Measurements from ENCODE around the gene DOC2A.

DOC2A gene

GRCh38 chr16:29987371-29988085, 23.3 kb downstream of the DOC2A start:
- DNase-seq: no peak

GRCh38 chr16:29986931-29987330, 23.9 kb downstream of the DOC2A start:
- no peak for DNase-seq

- DNase-seq: no peak
These were observed 24.6 kb downstream of the DOC2A start for GRCh38 chr16:29986231-29986630.

GRCh38 chr16:29985271-29985811, 25.5 kb downstream of the DOC2A start:
- DNase-seq: no peak

- no peak for DNase-seq
These were observed 26.1 kb downstream of the DOC2A start for GRCh38 chr16:29984764-29985147.

- no peak for DNase-seq
These were observed 26.6 kb downstream of the DOC2A start for GRCh38 chr16:29984137-29984763.

- DNase-seq: no peak
These were observed 27.2 kb downstream of the DOC2A start for GRCh38 chr16:29983420-29984136.

GRCh38 chr16:29982560-29983419, 28.0 kb downstream of the DOC2A start:
- DNase-seq: no peak

- DNase-seq: no peak
These were observed 32.1 kb downstream of the DOC2A start for GRCh38 chr16:29978564-29979270.

GRCh38 chr16:29978081-29978480, 32.7 kb downstream of the DOC2A start:
- DNase-seq: no peak

- no peak for DNase-seq
These were observed 33.6 kb downstream of the DOC2A start for GRCh38 chr16:29977063-29977825.

GRCh38 chr16:29975811-29976511, 34.9 kb downstream of the DOC2A start:
- no peak for DNase-seq

GRCh38 chr16:29975134-29975538, 35.7 kb downstream of the DOC2A start:
- no peak for DNase-seq

GRCh38 chr16:29974291-29975133, 36.3 kb downstream of the DOC2A start:
- no peak for DNase-seq

- peak; percentile 98 for DNase-seq
These were observed 37.2 kb downstream of the DOC2A start, which contains the start of gene TAOK2 for GRCh38 chr16:29973384-29974246. Gene TAOK2 (plus strand): TSS chr16:29973868. CDS start chr16:29977773, 3,905 bp downstream.

- no peak for DNase-seq
These were observed 37.8 kb downstream of the DOC2A start for GRCh38 chr16:29972992-29973383.

- no peak for DNase-seq
These were observed 38.3 kb downstream of the DOC2A start for GRCh38 chr16:29972500-29972899.

- no peak for DNase-seq
These were observed 39.5 kb downstream of the DOC2A start for GRCh38 chr16:29971304-29971703.

GRCh38 chr16:29968205-29968604, 42.6 kb downstream of the DOC2A start:
- DNase-seq: no peak

Data from NCI-H1092 (cell line).